AG09319 (cell line): ENCODE data around the gene BRSK2.

Source experiments
- DNase-seq: peaks from one replicate; pipeline ENCODE4 v3.0.0-alpha.2; 2010; ENCODE audit warnings: low read depth; ENCODE audit errors: extremely low read depth
- CTCF ChIP-seq: IDR thresholded peaks from 2 replicates; pipeline ENCODE4 v1.5.1; 2011; ENCODE audit warnings: low read depth, mild to moderate bottlenecking, inconsistent platforms, low read length, moderate library complexity

The BRSK2 gene

GRCh38 chr11:1444823-1445422 is 55.2 kb downstream of the BRSK2 start:
- DNase-seq = no peak
- TF ChIP-seq CTCF = no peak

DNA sequence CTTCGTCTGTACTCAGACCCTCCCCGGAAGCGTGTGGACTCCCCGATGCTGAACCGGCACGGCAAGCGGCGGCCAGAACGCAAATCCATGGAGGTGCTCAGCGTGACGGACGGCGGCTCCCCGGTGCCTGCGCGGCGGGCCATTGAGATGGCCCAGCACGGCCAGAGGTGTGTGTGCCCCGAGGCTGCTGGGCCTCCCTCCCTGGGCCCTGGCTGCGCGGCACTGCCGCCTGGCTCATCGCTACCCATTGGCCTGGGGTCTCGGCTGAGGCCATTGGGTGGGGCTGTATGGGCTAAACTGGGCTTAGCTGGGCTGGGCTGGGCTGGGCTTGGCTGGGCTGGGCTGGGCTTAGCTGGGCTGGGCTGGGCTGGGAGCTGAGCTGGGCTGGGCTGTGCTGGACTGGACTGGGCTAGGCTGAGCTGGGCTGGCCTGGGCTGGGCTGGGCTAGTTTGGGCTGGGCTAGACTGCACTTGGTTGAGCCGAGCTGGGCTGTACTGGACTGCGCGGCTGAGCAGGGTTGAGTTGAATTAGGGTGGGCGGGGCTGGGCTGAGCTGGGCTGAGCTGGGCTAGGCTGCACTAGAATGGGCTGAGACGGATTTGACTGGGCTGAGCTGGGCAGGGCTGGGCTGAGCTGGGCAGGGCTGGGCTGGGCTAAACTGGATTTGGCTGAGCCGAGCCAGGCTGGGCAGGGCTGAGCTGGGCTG is 56.2 kb downstream of the BRSK2 start:
- DNase-seq = no peak

GRCh38 chr11:1446623-1447022 is 56.9 kb downstream of the BRSK2 start:
- TF ChIP-seq CTCF = no peak
- no peak for DNase-seq

More for the DNA sequence above, 56.2 kb downstream of the BRSK2 start:
- no peak for TF ChIP-seq CTCF

GRCh38 chr11:1447845-1448825 is 58.4 kb downstream of the BRSK2 start:
- no peak for DNase-seq

GRCh38 chr11:1448882-1449281 is 59.1 kb downstream of the BRSK2 start:
- DNase-seq = no peak
- no peak for TF ChIP-seq CTCF

More at GRCh38 chr11:1447845-1448825, 58.4 kb downstream of the BRSK2 start:
- TF ChIP-seq CTCF = no peak

DNA sequence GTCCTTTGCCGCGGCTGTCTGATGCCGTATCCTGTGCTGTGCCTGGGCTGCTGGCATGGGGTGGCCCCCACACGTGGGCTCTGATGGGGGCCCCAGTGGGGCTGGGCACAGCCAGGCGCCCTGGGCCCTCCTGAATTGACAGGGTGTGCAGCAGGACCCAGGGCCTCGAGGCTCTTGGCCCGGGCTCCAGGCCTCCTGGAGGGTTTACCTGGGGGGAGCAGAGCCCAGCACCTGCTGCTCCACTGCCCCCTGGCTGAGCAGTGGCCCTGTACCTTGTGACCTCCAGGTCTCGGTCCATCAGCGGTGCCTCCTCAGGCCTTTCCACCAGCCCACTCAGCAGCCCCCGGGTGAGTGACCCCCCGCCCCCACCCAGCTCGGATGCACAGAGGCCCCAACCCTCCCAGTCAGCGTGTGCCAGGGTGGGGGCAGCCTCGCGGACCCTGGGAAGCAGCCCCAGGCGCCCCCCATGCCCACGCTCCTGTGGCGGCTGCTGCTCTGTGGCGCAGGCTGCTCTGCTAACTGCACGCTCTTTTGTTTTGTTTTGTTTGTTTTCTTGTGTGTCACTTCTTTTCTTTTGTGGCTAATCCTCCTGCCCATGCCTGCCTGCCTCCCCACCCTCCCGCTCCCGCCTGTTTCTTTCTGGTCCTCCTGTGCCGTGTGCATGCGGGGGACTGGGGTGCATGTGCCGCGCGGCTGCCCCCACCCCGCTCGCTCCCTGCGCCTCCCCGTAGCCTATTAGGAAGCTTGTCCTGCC is 59.9 kb downstream of the BRSK2 start:
- DNase-seq = no peak
- no peak for TF ChIP-seq CTCF
